SH-SY5Y (cell line): ENCODE results near the gene SLC25A21.

Source experiments
- GATA2 ChIP-seq: IDR thresholded peaks from 2 replicates; pipeline ENCODE4 v1.6.1; 2011; ENCODE audit warnings: mild to moderate bottlenecking, low read depth, low read length
- GATA3 ChIP-seq: IDR thresholded peaks from 2 replicates; pipeline ENCODE4 v1.6.1; 2011; ENCODE audit warnings: low read depth, mild to moderate bottlenecking, low read length, moderate library complexity

- TF ChIP-seq GATA3 (no peak), GATA2 (no peak)
These were observed 18.9 kb downstream of the SLC25A21 start for GRCh38 chr14:37153483-37153882.
